NCI-H2081 treated with DMSO at 0.1 percent for 48 hours (cell line): ENCODE data around the gene SLC4A1.
A peak's percentile ranks its signal among the peaks of the same experiment; 100 is the strongest.

Experiments
- DNase-seq: peaks from one replicate; lab custom pipeline; 2025; lab: John Stamatoyannopoulos, UW

The SLC4A1 gene

DNA sequence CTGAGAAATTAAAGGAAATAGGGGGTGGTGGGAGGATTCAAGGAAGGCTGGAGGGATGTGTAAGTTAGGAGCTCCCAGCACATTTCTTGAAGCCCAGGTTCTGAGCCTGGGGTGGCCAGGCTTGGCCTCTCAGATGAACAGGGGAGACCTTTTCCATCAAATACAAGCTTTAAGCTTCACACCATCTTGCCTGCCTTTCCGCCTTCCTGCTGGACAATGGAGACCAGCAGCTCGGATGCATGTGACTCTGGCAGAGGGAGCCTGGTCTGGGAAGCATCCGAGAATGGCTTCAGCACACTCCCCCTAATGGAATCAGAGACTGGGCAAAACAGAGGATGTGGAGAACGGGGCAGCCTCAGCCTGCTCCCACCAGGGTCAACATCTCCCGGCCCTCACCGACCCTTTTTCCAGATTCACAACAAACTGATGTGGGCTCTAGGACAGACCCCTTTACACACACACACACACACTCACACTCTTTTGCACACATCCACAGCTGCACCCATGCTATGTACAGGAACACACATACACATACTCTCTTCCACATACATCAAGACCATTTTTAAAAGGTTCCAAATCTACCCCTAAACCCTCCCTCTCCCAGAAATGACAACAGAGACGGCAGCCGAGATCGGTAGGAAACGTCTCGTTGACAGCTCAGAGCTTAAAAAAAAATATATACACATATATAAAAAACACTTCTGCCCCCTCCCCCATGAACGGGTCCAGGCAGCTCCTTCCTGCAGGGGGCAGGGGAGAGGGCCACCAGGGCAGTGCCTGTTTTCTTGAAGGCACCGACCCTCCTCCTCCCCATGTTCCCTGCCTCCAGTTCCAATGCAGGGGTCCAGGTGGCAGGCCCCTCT is 61.7 kb downstream of the SLC4A1 start:
- DNase-seq, result no peak

DNA sequence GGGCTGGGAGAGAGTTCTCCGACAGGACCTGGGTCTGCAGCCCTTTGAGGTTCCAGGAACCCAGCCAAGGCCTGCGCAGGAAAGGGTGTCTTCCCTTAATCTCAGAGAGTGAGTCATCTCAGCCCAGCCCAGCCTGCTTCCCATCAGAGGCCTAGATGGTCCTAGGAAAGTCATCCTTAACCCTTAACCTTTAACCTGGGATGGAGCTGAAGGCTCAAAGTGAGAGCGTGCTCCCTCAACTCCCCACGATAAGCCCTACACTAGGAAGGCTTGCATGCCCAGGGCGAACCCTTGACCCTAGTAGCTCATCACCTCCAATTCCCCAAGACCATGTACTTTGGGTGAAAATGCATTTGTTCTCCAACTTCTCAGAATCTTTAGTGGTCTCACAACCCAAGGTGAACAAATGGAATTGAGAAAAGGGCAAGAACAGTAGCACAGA is 63.5 kb downstream of the SLC4A1 start:
- DNase-seq, result no peak

DNA sequence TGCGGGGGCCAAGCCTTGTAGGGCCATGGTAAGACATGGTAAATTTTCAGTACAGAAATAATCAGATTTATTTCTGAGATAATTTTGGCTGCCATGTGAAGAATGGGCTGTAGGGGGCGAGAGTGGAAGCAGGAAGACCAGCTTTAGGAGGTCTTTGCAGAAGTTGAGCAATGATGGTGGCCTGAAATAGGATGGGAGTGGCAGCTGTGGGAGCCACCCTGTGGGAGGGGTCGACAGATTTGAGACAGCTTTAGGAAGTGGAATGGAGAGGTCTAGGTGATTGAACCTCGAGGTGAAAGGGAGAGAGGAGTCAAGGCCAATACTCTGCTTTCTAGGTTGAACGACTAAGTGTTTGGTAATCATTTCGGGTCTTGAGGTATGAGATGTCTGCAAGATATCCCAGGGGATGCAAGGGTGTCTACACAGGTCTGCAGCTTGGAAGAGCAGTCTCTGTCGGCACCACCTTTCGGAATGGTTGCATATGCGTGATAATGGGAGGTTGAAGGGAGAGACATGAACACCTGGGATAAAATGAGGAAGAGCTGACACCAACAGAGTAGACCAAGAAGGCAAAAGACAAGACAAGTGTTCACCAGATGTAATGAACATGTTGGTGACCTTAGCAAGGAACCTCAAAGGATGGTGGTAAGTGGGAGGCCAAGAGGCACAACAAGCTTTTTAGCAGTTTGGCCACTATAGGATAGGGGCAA is 64.0 kb downstream of the SLC4A1 start:
- DNase-seq, result no peak

DNA sequence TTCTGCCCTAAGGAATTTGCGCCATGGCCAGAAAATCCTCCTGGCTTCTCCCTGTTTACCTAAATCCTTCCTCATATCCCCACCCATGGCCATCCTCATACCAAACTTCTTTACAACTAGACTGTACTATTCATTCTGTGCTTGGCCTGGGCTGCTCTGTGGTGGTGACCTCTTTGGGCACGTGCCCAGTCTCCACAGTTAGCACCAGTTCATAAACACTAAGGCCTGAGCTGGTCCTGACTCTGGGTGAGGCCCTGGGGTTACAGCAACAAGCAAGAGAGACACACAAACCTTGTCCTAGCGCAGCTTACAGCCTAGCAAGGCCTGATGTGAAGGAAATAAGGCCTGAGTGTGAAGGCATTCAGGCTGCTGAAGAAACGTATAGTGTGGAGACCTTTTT is 65.2 kb downstream of the SLC4A1 start:
- DNase-seq, result no peak

DNA sequence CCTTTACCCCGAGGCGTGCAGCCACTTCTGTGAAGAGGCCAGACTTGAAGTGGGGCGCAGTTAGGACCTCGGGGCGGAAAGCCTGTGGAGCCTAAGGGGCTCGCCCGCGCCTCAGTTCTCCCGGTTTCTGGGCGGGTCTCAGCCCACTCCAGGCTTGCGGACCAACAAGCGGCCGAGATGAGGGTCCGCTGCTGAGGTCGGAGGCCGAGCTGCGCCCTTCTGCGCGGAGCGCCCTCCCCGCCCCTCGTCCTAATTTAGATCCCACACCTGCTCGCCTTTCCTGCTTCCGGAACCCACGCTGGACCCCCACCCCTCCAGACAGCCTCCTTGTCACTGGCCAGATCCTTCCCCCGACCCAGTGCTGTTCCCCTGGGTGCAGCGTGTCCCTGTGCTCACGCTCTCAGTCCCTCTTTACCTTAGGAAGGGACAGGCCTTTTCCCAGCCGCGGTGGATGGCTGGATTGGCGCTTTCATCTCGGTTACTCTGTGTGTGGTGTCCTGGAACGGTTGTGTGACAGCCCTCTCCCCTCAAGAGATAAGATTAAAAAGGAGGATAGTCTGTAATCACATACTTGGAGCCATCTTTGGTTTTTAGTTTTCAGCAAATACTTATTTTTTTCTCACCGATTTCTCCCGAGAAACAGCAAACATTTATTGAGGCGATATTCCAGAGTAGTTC is 67.3 kb downstream of the SLC4A1 start:
- DNase-seq, result no peak

DNA sequence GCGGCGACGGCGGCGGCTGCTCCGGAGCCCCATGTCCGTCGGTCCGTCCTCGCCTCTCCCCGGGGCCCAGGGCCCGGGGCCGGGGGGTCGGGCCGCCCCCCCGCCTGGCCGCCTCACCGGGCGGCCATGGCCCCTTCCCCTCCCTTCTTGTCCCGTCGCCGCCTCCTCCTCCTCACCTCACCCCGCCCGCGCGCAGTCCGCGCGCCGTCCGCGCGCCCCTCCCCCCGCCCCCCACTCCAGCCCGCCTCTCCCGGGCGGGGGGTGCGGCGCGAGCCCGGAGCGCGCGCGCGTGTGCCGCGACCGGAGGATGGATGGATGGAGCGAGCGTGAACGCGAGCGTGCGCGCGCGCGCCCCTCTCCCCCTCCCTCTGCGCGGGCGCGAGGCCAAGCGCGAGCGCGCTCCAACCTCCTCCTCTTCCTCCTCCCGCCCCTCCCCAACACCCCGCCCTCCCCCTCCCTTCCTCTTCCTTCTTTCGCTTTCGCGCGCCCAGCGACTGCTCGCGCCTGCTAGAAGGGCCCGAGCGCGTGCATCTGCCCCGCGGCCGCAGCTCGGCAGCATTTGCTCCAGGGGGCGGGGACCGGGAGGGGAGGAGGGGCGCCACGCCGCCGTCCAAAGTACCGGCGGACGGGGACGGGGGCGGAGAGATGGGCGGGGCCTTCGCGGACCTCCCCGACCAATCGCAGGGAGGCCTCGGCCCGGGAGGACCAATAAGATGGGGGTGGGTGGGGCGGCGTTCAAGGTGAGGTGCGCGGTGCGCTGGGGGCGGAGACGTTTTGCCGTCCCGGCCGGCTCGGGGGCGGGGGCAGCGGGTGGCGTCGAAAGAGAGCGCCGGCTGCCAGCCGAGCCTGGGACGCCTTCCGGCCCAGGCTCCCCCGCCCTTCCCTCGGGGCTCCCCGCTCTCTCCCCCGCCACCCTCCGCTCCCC is 68.1 kb downstream of the SLC4A1 start, which contains the start of gene ATXN7L3:
Gene ATXN7L3 (minus strand): TSS at position 332 of the 925 bp plus-strand sequence. CDS start 1,814 bp downstream, outside the sequence.
- DNase-seq, result peak; percentile 88

DNA sequence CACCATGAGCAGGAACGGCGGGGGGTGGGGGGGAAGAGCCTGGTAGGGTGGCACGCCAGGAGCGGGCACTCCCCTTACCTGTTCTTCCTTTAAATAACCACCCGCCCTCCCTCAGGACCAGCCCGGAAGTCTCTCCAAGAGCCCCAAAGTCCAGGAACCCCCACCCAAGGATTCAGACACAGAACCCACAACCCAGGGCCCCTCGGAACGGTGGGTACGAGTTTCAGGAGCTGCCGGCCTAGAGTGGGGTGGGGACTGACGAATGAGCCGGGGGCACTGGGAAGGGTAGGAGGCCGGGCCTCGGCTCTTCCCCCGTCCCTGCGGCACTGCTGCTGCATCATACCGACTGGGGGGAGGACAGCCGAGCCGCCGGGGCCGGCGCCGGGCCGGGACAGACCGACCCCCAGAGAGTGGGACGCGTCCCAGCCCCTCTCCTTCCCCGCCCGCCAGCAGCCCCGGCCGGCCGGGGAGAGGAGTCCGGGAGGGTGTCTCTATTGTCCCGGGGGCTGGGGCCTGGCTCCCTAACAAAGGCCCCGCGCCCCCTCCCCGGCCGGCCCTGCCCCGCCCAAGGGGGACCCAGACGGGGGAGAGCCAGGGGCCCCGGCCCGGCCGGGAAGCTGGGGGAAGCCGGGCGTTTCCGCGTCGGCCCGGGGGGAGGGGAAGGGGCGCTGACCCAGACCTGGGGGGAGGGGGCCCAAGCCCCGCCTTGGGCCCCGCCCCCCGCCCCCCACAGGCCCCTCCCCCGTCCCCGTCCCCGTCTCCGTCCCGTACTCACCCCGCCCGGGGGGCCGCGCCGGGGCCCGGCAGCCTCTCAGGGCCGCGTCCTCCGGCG is 69.0 kb downstream of the SLC4A1 start:
- DNase-seq, result no peak
